Measurements from ENCODE around the gene SEMA5A.

SEMA5A gene

DNA sequence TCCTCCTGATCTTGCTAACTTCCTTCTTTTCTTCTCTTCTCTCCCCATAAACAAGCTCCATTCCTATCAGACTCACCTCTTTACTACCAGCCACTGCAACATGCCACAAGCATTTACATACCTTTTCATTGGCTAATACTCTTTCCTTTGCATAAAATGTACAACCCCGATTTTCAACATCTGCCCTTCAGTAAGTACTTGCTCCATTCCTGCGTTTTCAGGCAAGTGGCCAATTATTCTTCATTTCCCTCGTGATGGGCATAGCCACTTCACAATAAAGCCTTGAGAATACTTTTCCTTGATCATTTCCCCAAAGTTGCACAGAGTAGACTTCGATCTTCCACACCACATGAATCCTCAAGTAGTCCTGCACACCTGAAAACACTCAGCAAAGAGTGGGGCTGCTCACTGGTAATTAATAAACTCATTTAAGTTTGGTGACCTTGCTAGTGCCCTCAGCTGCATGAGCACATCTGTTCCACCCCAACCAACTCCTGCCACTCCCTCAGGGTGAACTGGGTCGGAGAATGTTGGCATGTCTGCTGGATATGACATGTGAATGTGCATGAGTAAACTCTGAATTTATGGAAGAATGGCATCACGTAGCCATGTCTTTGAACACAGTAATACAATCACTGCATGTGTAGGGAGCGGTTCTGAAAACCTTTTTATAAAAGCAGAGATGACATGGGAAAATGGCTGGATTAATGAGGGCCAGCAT is 535.8 kb downstream of the SEMA5A start:
- peak; percentile 54 for DNase-seq (ENCODE audit: low read depth)

- no peak for DNase-seq (ENCODE audit: low read depth)
Measured at GRCh38 chr5:8997542-8998070, 548.3 kb downstream of the SEMA5A start.

GRCh38 chr5:8993031-8993430 is 552.8 kb downstream of the SEMA5A start:
- peak; percentile 25 for DNase-seq (ENCODE audit: low read depth)

Measured in EH (cell line).